AG08396 (cell line): ENCODE data around the gene L1CAM.

ENCODE experiments used
- DNase-seq: peaks from one replicate; pipeline ENCODE4 v3.0.0; 2012; ENCODE audit warnings: low spot score, mixed read lengths

L1CAM gene

GRCh38 chrX:153878345-153878744, 7.6 kb downstream of the L1CAM start:
- DNase-seq: no peak

GRCh38 chrX:153877571-153878261, 8.3 kb downstream of the L1CAM start:
- no peak for DNase-seq

- DNase-seq: no peak
These were observed 9.9 kb downstream of the L1CAM start for GRCh38 chrX:153876112-153876491.

- peak; percentile 81 for DNase-seq
These were observed 10.4 kb downstream of the L1CAM start for GRCh38 chrX:153875391-153876111.

- no peak for DNase-seq
These were observed 11.4 kb downstream of the L1CAM start for GRCh38 chrX:153874366-153875125.

- no peak for DNase-seq
These were observed 11.9 kb downstream of the L1CAM start for GRCh38 chrX:153874085-153874365.

- DNase-seq: no peak
These were observed 12.5 kb downstream of the L1CAM start for GRCh38 chrX:153873282-153874084.

- no peak for DNase-seq
These were observed 13.8 kb downstream of the L1CAM start for GRCh38 chrX:153871946-153872878.

- no peak for DNase-seq
These were observed 14.5 kb downstream of the L1CAM start for GRCh38 chrX:153871451-153871850.

- no peak for DNase-seq
These were observed 15.1 kb downstream of the L1CAM start for GRCh38 chrX:153870791-153871360.

- DNase-seq: no peak
These were observed 15.7 kb downstream of the L1CAM start for GRCh38 chrX:153870288-153870690.

GRCh38 chrX:153869473-153870287, 16.3 kb downstream of the L1CAM start:
- no peak for DNase-seq

GRCh38 chrX:153868576-153869472, 17.1 kb downstream of the L1CAM start:
- DNase-seq: no peak

- no peak for DNase-seq
These were observed 18.3 kb downstream of the L1CAM start for GRCh38 chrX:153867671-153868070.

GRCh38 chrX:153867139-153867538, 18.8 kb downstream of the L1CAM start:
- no peak for DNase-seq

- DNase-seq: no peak
These were observed 19.5 kb downstream of the L1CAM start for GRCh38 chrX:153866302-153867019.

- no peak for DNase-seq
These were observed 20.3 kb downstream of the L1CAM start for GRCh38 chrX:153865685-153866084.

- no peak for DNase-seq
These were observed 20.7 kb downstream of the L1CAM start for GRCh38 chrX:153865321-153865580.
